HG03097 (cell line): ENCODE measurements around the gene P2RX3.

Source experiments
- ATAC-seq: cut with Tn5 transposase; IDR thresholded peaks from one replicate; pipeline ENCODE4 v1.9.1; 2021; ENCODE audit not compliant: unreplicated experiment, low FRiP score

The P2RX3 gene

GRCh38 chr11:57368106-57368844 lies 30.1 kb downstream of the P2RX3 start:
- no peak for ATAC-seq

- ATAC-seq, result no peak
Measured at GRCh38 chr11:57368845-57369232, 30.7 kb downstream of the P2RX3 start.

GRCh38 chr11:57370251-57370650 lies 32.1 kb downstream of the P2RX3 start:
- ATAC-seq, result no peak

- no peak for ATAC-seq
Measured at GRCh38 chr11:57370941-57371340, 32.8 kb downstream of the P2RX3 start.

GRCh38 chr11:57373146-57373545 lies 35.0 kb downstream of the P2RX3 start:
- no peak for ATAC-seq

- ATAC-seq, result no peak
Measured at GRCh38 chr11:57374966-57375365, 36.8 kb downstream of the P2RX3 start.

GRCh38 chr11:57375490-57375889 lies 37.3 kb downstream of the P2RX3 start:
- ATAC-seq, result no peak

- ATAC-seq, result no peak
Measured at GRCh38 chr11:57376095-57377090, 38.2 kb downstream of the P2RX3 start.

GRCh38 chr11:57377107-57377506 lies 39.0 kb downstream of the P2RX3 start:
- ATAC-seq, result no peak

GRCh38 chr11:57378186-57378585 lies 40.0 kb downstream of the P2RX3 start:
- no peak for ATAC-seq

- no peak for ATAC-seq
Measured at GRCh38 chr11:57379732-57380131, 41.6 kb downstream of the P2RX3 start.

- no peak for ATAC-seq
Measured at GRCh38 chr11:57380975-57381374, 42.8 kb downstream of the P2RX3 start, which contains the start of gene PRG3. TSS of gene PRG3 (minus strand) at chr11:57381150. CDS start at chr11:57380708, 442 bp downstream.

- no peak for ATAC-seq
Measured at GRCh38 chr11:57386178-57386940, 48.2 kb downstream of the P2RX3 start.

GRCh38 chr11:57387289-57388030 lies 49.3 kb downstream of the P2RX3 start:
- ATAC-seq, result no peak

GRCh38 chr11:57390535-57390934 lies 52.4 kb downstream of the P2RX3 start, which contains the start of gene PRG2:
TSS of gene PRG2 (minus strand) at chr11:57390650. CDS start at chr11:57389944, 706 bp downstream.
- ATAC-seq, result no peak

GRCh38 chr11:57391111-57391510 lies 53.0 kb downstream of the P2RX3 start:
- no peak for ATAC-seq

- ATAC-seq, result no peak
Measured at GRCh38 chr11:57391539-57391938, 53.4 kb downstream of the P2RX3 start.

- ATAC-seq, result no peak
Measured at GRCh38 chr11:57392066-57392762, 54.1 kb downstream of the P2RX3 start.

- no peak for ATAC-seq
Measured at GRCh38 chr11:57392763-57393105, 54.6 kb downstream of the P2RX3 start.
